HuH-7 (cell line): ENCODE data around the gene EEIG1.
A peak's percentile ranks its signal among the peaks of the same experiment; 100 is the strongest.

Source experiments
- DNase-seq: peaks from one replicate; pipeline ENCODE4 v3.0.0; 2011; ENCODE audit warnings: low spot score

The EEIG1 gene

GRCh38 chr9:127941062-127941960 is 39.5 kb downstream of the EEIG1 start:
- DNase-seq, result no peak

GRCh38 chr9:127940593-127940992 is 40.2 kb downstream of the EEIG1 start:
- DNase-seq, result no peak

- DNase-seq, result no peak
These were observed 42.5 kb downstream of the EEIG1 start for GRCh38 chr9:127938298-127938690.

GRCh38 chr9:127937388-127938297 is 43.1 kb downstream of the EEIG1 start, which contains the start of gene DPM2:
Gene DPM2, minus strand, starts transcription at chr9:127937854. Its CDS starts 34 bp downstream, at chr9:127937820.
- DNase-seq, result peak; percentile 96

GRCh38 chr9:127937056-127937387 is 43.8 kb downstream of the EEIG1 start:
- DNase-seq, result no peak

- DNase-seq, result no peak
These were observed 44.4 kb downstream of the EEIG1 start for GRCh38 chr9:127936347-127936852.

GRCh38 chr9:127935765-127936221 is 45.0 kb downstream of the EEIG1 start:
- no peak for DNase-seq

- no peak for DNase-seq
These were observed 45.8 kb downstream of the EEIG1 start for GRCh38 chr9:127934986-127935385.

GRCh38 chr9:127934248-127934647 is 46.5 kb downstream of the EEIG1 start:
- DNase-seq, result no peak

- DNase-seq, result peak; percentile 71
These were observed 49.5 kb downstream of the EEIG1 start for GRCh38 chr9:127931092-127931881.
